Body of pancreas (tissue), 4 donors: ENCODE data around the gene SPZ1.

Experiments used
- POLR2A ChIP-seq, 3 donors: fragments of 450-650 bp; IDR thresholded peaks; one replicate each; pipeline ENCODE4 v1.6.1; 2016; ENCODE audit warnings: antibody characterized with exemption in 3 of 3, mild to moderate bottlenecking in 2 of 3
- TF ChIP-seq, protein P1 (sequence below), 7 experiments: fragments of 450-650 bp in 4 of 7; fragments of 200-600 bp in 3 of 7; sonication (generic) in 3 of 7; IDR thresholded peaks; one replicate each; pipeline ENCODE4 v1.5.1; 2016 to 2019; ENCODE audit warnings: antibody characterized with exemption in 7 of 7

DNA sequence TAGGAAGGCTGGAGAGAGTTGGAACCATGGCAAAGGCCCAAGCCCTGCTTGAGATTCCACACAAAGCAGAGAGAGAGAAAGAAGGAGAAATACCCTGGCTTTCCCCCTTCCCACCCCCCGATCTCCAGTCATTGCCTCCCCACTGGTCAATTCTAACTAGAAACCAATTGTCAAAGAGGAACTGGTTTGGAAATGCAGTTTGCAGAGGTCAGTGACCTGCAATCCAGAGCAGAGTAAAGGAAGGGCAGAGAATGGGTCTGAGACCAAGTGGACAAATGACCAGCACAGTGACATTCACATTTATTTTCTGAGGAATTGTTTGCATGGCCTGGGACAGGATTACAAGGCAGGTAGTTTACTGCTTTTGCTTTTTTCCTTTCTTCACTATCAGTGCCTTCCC lies 50.6 kb downstream of the SPZ1 start:
- TF ChIP-seq POLR2A (IDR thresholded peaks at IDR 0.05) = no peak
- TF ChIP-seq, protein P1, sequence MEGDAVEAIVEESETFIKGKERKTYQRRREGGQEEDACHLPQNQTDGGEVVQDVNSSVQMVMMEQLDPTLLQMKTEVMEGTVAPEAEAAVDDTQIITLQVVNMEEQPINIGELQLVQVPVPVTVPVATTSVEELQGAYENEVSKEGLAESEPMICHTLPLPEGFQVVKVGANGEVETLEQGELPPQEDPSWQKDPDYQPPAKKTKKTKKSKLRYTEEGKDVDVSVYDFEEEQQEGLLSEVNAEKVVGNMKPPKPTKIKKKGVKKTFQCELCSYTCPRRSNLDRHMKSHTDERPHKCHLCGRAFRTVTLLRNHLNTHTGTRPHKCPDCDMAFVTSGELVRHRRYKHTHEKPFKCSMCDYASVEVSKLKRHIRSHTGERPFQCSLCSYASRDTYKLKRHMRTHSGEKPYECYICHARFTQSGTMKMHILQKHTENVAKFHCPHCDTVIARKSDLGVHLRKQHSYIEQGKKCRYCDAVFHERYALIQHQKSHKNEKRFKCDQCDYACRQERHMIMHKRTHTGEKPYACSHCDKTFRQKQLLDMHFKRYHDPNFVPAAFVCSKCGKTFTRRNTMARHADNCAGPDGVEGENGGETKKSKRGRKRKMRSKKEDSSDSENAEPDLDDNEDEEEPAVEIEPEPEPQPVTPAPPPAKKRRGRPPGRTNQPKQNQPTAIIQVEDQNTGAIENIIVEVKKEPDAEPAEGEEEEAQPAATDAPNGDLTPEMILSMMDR (IDR thresholded peaks at IDR 0.05) = no peak
